ENCODE results near the gene ZNF695. TPM values are rescaled to one million over a fixed set of nuclear protein-coding genes. Genes with fewer than 3 reads are reported as not detected.

The ZNF695 gene
- total and polyA plus RNA-seq, 2 of the 13 experiments (the other 11 are each of a cell fraction or from before 2014, with no cell fraction given): 2.9 to 11.6 TPM

DNA sequence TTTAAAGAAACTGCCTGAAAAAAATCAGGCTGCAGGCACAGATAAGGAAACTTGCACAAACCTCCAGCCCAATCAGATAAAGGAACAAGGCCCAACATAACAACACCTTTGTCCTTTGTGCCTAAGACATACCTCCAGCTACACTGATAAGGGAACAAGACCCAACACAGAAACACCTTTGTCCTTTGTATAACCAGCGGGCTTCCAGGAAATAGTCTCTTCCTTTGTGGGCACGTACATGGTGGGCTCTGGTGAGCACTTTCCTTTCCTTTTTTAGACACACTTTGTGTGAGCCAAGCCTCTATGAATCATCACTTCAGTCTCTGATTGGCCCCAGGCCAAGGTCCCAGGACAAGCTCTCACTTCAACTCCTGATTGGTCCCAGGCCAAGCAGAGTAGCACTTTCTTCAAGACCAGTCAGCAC lies 47.1 kb upstream of the ZNF695 start:
- in situ Hi-C loops (cut with HindIII; ENCODE audit: extremely low pct_ligation_motif_present, low pct_unique_long_range_greater_than_20kb): no loop called here
- H3K27me3 ChIP-seq (ENCODE audit: control insufficient read depth in 1 of 2, insufficient read depth in 2 of 2, low read length in 2 of 2): no peaks in the 10 kb centered on the region
- peaks cover 65% of the 10 kb centered on the region for H3K79me2 ChIP-seq (ENCODE audit: insufficient read depth, low read length)
- no peak overlapping the region for H3K4me3 ChIP-seq (replicated peaks in 1 of 3; ENCODE audit: insufficient read depth in 1 of 3, low read depth in 2 of 3, low read length in 3 of 3)
- H3K4me2 ChIP-seq (ENCODE audit: low read depth, low read length): peak overlapping the region; percentile 21
- H3K4me1 ChIP-seq (ENCODE audit: insufficient read depth, low read length): peaks cover 35% of the 10 kb centered on the region
- H2AFZ ChIP-seq (ENCODE audit: low read length): no peak overlapping the region
- H4K20me1 ChIP-seq (ENCODE audit: insufficient read depth, low read length): no peaks in the 10 kb centered on the region
- ChIA-PET CTCF (ENCODE audit: low intra/inter-chr PET ratio, low total read pairs) (no interaction called here), POLR2A (interaction anchor here (1.1 to 2.0 kb wide), 2 partner anchors 24 to 135 kb away, joined by 4 to 6 read pairs; partner anchors contain the start of gene ZNF670)
- no peak for FAIRE-seq
- peak overlapping the region; percentile 62 for H3K27ac ChIP-seq (ENCODE audit: extremely low read length, insufficient read depth, low read length)
- no peaks in the 10 kb centered on the region for H3K36me3 ChIP-seq (replicated peaks in 1 of 2; ENCODE audit: control insufficient read depth in 1 of 2, insufficient read depth in 2 of 2, low read length in 2 of 2)
- intact Hi-C loops (cut with micrococcal nuclease; ENCODE audit: unreplicated experiment): no loop called here
- 0 out of 2 replicates have a peak overlapping the region, but pooled peaks have one; percentile 39 for H3K9ac ChIP-seq (ENCODE audit: insufficient read depth, low read depth, low read length)
- BruUV-seq (replicated peaks): no TSS peak
- DNase-seq (ENCODE audit: low spot score): peak; percentile 88
- peaks cover 70% of the 10 kb centered on the region for H3K9me3 ChIP-seq (ENCODE audit: low read length)
- peak; percentile 89 for ATAC-seq
- 20% methylated on average over 2 of the region's 2 CpGs for WGBS (ENCODE audit: low lambda C conversion rate)
- TF ChIP-seq, protein P1, sequence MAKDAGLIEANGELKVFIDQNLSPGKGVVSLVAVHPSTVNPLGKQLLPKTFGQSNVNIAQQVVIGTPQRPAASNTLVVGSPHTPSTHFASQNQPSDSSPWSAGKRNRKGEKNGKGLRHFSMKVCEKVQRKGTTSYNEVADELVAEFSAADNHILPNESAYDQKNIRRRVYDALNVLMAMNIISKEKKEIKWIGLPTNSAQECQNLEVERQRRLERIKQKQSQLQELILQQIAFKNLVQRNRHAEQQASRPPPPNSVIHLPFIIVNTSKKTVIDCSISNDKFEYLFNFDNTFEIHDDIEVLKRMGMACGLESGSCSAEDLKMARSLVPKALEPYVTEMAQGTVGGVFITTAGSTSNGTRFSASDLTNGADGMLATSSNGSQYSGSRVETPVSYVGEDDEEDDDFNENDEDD (CRISPR knock-in tag; IDR thresholded peaks at IDR 0.05; ENCODE audit: borderline replicate concordance): no peak
- TF ChIP-seq, protein P2, sequence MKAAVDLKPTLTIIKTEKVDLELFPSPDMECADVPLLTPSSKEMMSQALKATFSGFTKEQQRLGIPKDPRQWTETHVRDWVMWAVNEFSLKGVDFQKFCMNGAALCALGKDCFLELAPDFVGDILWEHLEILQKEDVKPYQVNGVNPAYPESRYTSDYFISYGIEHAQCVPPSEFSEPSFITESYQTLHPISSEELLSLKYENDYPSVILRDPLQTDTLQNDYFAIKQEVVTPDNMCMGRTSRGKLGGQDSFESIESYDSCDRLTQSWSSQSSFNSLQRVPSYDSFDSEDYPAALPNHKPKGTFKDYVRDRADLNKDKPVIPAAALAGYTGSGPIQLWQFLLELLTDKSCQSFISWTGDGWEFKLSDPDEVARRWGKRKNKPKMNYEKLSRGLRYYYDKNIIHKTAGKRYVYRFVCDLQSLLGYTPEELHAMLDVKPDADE (CRISPR knock-in tag; IDR thresholded peaks at IDR 0.05): no peak
- TF ChIP-seq KAT8 (CRISPR knock-in tag; IDR thresholded peaks at IDR 0.05): no peak
- no peak for TF ChIP-seq MIER3 (CRISPR knock-in tag; IDR thresholded peaks at IDR 0.05; ENCODE audit: borderline replicate concordance)
- TF ChIP-seq ZNF589 (CRISPR knock-in tag; conservative IDR thresholded peaks at IDR 0.05): no peak
- TF ChIP-seq, protein P3, sequence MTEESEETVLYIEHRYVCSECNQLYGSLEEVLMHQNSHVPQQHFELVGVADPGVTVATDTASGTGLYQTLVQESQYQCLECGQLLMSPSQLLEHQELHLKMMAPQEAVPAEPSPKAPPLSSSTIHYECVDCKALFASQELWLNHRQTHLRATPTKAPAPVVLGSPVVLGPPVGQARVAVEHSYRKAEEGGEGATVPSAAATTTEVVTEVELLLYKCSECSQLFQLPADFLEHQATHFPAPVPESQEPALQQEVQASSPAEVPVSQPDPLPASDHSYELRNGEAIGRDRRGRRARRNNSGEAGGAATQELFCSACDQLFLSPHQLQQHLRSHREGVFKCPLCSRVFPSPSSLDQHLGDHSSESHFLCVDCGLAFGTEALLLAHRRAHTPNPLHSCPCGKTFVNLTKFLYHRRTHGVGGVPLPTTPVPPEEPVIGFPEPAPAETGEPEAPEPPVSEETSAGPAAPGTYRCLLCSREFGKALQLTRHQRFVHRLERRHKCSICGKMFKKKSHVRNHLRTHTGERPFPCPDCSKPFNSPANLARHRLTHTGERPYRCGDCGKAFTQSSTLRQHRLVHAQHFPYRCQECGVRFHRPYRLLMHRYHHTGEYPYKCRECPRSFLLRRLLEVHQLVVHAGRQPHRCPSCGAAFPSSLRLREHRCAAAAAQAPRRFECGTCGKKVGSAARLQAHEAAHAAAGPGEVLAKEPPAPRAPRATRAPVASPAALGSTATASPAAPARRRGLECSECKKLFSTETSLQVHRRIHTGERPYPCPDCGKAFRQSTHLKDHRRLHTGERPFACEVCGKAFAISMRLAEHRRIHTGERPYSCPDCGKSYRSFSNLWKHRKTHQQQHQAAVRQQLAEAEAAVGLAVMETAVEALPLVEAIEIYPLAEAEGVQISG (CRISPR knock-in tag; IDR thresholded peaks at IDR 0.05): no peak
- TF ChIP-seq, protein P4, sequence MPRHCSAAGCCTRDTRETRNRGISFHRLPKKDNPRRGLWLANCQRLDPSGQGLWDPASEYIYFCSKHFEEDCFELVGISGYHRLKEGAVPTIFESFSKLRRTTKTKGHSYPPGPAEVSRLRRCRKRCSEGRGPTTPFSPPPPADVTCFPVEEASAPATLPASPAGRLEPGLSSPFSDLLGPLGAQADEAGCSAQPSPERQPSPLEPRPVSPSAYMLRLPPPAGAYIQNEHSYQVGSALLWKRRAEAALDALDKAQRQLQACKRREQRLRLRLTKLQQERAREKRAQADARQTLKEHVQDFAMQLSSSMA (CRISPR knock-in tag; IDR thresholded peaks at IDR 0.05): no peak
- no peak for TF ChIP-seq SNAI1 (CRISPR knock-in tag; IDR thresholded peaks at IDR 0.05; ENCODE audit: borderline replicate concordance)
- no peak for TF ChIP-seq MED13 (CRISPR knock-in tag; IDR thresholded peaks at IDR 0.05)
- peak; percentile 64; the same call in 1 of the 2 replicates for TF ChIP-seq NCOA2 (CRISPR knock-in tag; IDR thresholded peaks at IDR 0.05)
- no peak for TF ChIP-seq NFATC3 (CRISPR knock-in tag; IDR thresholded peaks at IDR 0.05)
- TF ChIP-seq, protein P5, sequence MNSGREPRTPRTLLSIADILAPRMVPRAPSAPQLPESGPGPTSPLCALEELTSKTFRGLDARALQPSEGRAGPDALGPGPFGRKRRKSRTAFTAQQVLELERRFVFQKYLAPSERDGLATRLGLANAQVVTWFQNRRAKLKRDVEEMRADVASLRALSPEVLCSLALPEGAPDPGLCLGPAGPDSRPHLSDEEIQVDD (CRISPR knock-in tag; IDR thresholded peaks at IDR 0.05; ENCODE audit: borderline replicate concordance): no peak
- TF ChIP-seq ZNF766 (CRISPR knock-in tag; IDR thresholded peaks at IDR 0.05; ENCODE audit: borderline replicate concordance): no peak
- TF ChIP-seq RARG (CRISPR knock-in tag; IDR thresholded peaks at IDR 0.05; ENCODE audit: low read depth): no peak
- TF ChIP-seq NFYB (CRISPR knock-in tag; IDR thresholded peaks at IDR 0.05): peak; percentile 31; the same call in 1 of the 2 replicates
- TF ChIP-seq ZNF775 (CRISPR knock-in tag; IDR thresholded peaks at IDR 0.05; ENCODE audit: borderline replicate concordance): no peak
- 0 out of 2 replicates have a peak, but pooled peaks have one; percentile 17 for TF ChIP-seq FOXO1 (CRISPR knock-in tag; IDR thresholded peaks at IDR 0.05)
- TF ChIP-seq ZNF570 (CRISPR knock-in tag; IDR thresholded peaks at IDR 0.05; ENCODE audit: borderline replicate concordance): no peak
- 0 out of 2 replicates have a peak, but pooled peaks have one; percentile 37 for TF ChIP-seq KLF9 (CRISPR knock-in tag; IDR thresholded peaks at IDR 0.05; ENCODE audit: low read depth)

Measured in HepG2 (cell line).